ENCODE results near the gene CNIH4. TPM values are rescaled to one million over a fixed set of nuclear protein-coding genes. Genes with fewer than 3 reads are reported as not detected.

The CNIH4 gene
- total RNA-seq, 1 experiment from 2014 or later, result 77.8 TPM

GRCh38 chr1:224357626-224358124 is 996 bp downstream of the CNIH4 start:
- peak overlapping the region; percentile 88 for H3K4me3 Mint-ChIP-seq
- DNase-seq (ENCODE audit: low spot score), result no peak
- CTCF ChIA-PET, result no interaction called here
- no peak for ATAC-seq
- TF ChIP-seq PRRX2 (CRISPR knock-in tag; IDR thresholded peaks at IDR 0.05), result no peak
- TF ChIP-seq EMX1 (CRISPR knock-in tag; IDR thresholded peaks at IDR 0.05), result no peak
- TF ChIP-seq ESRRA (CRISPR knock-in tag; IDR thresholded peaks at IDR 0.05; ENCODE audit: borderline replicate concordance), result no peak
- TF ChIP-seq TEAD1 (CRISPR knock-in tag; IDR thresholded peaks at IDR 0.05), result no peak
- no peak for TF ChIP-seq USF1 (CRISPR knock-in tag; IDR thresholded peaks at IDR 0.05)
- TF ChIP-seq RELA (CRISPR knock-in tag; IDR thresholded peaks at IDR 0.05; ENCODE audit: borderline replicate concordance), result no peak
- TF ChIP-seq NR1H2 (CRISPR knock-in tag; IDR thresholded peaks at IDR 0.05), result no peak
- no peak for TF ChIP-seq OVOL2 (CRISPR knock-in tag; IDR thresholded peaks at IDR 0.05; ENCODE audit: borderline replicate concordance)
- TF ChIP-seq STAT6 (CRISPR knock-in tag; conservative IDR thresholded peaks at IDR 0.05; ENCODE audit: low read depth), result no peak
- no peak for TF ChIP-seq ARID4B (CRISPR knock-in tag; IDR thresholded peaks at IDR 0.05; ENCODE audit: borderline replicate concordance)
- no peak for TF ChIP-seq ZNF423 (CRISPR knock-in tag; IDR thresholded peaks at IDR 0.05)
- TF ChIP-seq GABPB1 (CRISPR knock-in tag; IDR thresholded peaks at IDR 0.05), result no peak
- no peak for TF ChIP-seq CTCF (IDR thresholded peaks at IDR 0.05)
- TF ChIP-seq FOXJ3 (CRISPR knock-in tag; IDR thresholded peaks at IDR 0.05; ENCODE audit: borderline replicate concordance), result no peak
- TF ChIP-seq ELF4 (CRISPR knock-in tag; IDR thresholded peaks at IDR 0.05; ENCODE audit: low read depth), result no peak
- TF ChIP-seq FOXP1 (CRISPR knock-in tag; IDR thresholded peaks at IDR 0.05; ENCODE audit: borderline replicate concordance), result no peak
- TF ChIP-seq, protein P1, sequence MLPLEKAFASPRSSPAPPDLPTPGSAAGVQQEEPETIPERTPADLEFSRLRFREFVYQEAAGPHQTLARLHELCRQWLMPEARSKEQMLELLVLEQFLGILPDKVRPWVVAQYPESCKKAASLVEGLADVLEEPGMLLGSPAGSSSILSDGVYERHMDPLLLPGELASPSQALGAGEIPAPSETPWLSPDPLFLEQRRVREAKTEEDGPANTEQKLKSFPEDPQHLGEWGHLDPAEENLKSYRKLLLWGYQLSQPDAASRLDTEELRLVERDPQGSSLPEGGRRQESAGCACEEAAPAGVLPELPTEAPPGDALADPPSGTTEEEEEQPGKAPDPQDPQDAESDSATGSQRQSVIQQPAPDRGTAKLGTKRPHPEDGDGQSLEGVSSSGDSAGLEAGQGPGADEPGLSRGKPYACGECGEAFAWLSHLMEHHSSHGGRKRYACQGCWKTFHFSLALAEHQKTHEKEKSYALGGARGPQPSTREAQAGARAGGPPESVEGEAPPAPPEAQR (CRISPR knock-in tag; IDR thresholded peaks at IDR 0.05), result no peak
- H3K4me1 Mint-ChIP-seq, result peaks cover 20% of the 10 kb centered on the region
- peaks cover 5% of the 10 kb centered on the region for H3K9me3 Mint-ChIP-seq
- POLR2A ChIA-PET, result interaction anchor here (1.2 kb wide), 1 partner anchor 9 kb away, joined by 3 read pairs; no protein-coding TSS in a partner anchor
- H3K27me3 Mint-ChIP-seq (ENCODE audit: low read depth), result no peaks in the 10 kb centered on the region
- H3K36me3 Mint-ChIP-seq, result peaks cover 10% of the 10 kb centered on the region
- H3K27ac Mint-ChIP-seq, result peak overlapping the region; percentile 83
